GM12891 (cell line): ENCODE results near the gene LTBR.

ENCODE experiments used
- PAX5 ChIP-seq: IDR thresholded peaks from 2 replicates; pipeline ENCODE4 v1.6.1; 2011; ENCODE audit warnings: low read length, moderate library complexity, mild to moderate bottlenecking; ENCODE audit not compliant: insufficient read depth, severe bottlenecking
- POLR2A ChIP-seq: IDR thresholded peaks from 2 replicates; pipeline ENCODE4 v1.6.1; 2011; ENCODE audit warnings: low read depth, low read length, control low read depth
- POLR2AphosphoS5 ChIP-seq: IDR thresholded peaks from 2 replicates; pipeline ENCODE4 v1.6.1; 2011; ENCODE audit warnings: low read depth, low read length, control low read depth
- SPI1 ChIP-seq: IDR thresholded peaks from 2 replicates; pipeline ENCODE4 v1.6.1; 2011; ENCODE audit warnings: low read depth, low read length, control low read depth
- TAF1 ChIP-seq: IDR thresholded peaks from 2 replicates; pipeline ENCODE4 v1.6.1; 2011; ENCODE audit warnings: low read depth, low read length, control low read depth

- TF ChIP-seq POLR2AphosphoS5 (no peak), POLR2A (no peak), TAF1 (no peak), SPI1 (no peak), PAX5 (no peak)
These were observed 14.9 kb upstream of the LTBR start for GRCh38 chr12:6368906-6369525.
